Vagina (tissue), 2 donors: Measurements from ENCODE around the gene MMRN1. TPM values are rescaled to one million over a fixed set of nuclear protein-coding genes. Genes with fewer than 3 reads are reported as not detected.

Experiments
- DNase-seq, 2 donors: peaks; one replicate each; pipeline ENCODE4 v3.0.0-alpha.2; 2017; ENCODE audit errors: extremely low spot score in 2 of 2
- H3K27ac ChIP-seq: fragments of 200-600 bp; sonication (generic); one replicate; pipeline ENCODE4 v1.5.1; 2019
- H3K27me3 ChIP-seq: fragments of 200-600 bp; sonication (generic); one replicate; pipeline ENCODE4 v1.5.1; 2019
- H3K36me3 ChIP-seq, 2 donors: fragments of 200-600 bp; sonication (generic); one replicate each; pipeline ENCODE4 v1.5.1; 2017 to 2019
- H3K4me1 ChIP-seq: fragments of 200-600 bp; sonication (generic); one replicate; pipeline ENCODE4 v1.5.1; 2019
- H3K4me3 ChIP-seq, 2 donors: fragments of 200-600 bp; sonication (generic); 1 replicate in 1 of 2; 2 replicates in 1 of 2; pipeline ENCODE4 v1.5.1; 2016 to 2019
- H3K9me3 ChIP-seq: fragments of 200-600 bp; sonication (generic); one replicate; pipeline ENCODE4 v1.5.1; 2019
- CTCF ChIP-seq, 3 experiments: fragments of 450-650 bp in 2 of 3; fragments of 200-600 bp in 1 of 3; sonication (generic) in 1 of 3; IDR thresholded peaks; one replicate each; pipeline ENCODE4 v1.5.1; 2017 to 2019; ENCODE audit warnings: antibody characterized with exemption in 3 of 3, mild to moderate bottlenecking in 2 of 3, moderate library complexity in 2 of 3
- POLR2A ChIP-seq, 2 donors: fragments of 450-650 bp; IDR thresholded peaks; one replicate each; pipeline ENCODE4 v1.6.1; 2017; ENCODE audit warnings: antibody characterized with exemption in 2 of 2, mild to moderate bottlenecking in 2 of 2, moderate library complexity in 2 of 2
- POLR2AphosphoS5 ChIP-seq, 2 donors: sonication (generic); formaldehyde crosslinking; IDR thresholded peaks; one replicate each; pipeline ENCODE4 v1.9.0; 2017; ENCODE audit warnings: antibody characterized with exemption in 2 of 2, mild to moderate bottlenecking in 2 of 2, low read depth in 1 of 2; ENCODE audit not compliant: insufficient read depth in 1 of 2
- intact Hi-C: fragments of 100-400 bp; cut with DNase I; formaldehyde crosslinking; loops from one replicate; pipeline ENCODE4 v1.15.1; 2023
- total RNA-seq: library from RNA; depleted of rRNA; stranded (reverse); fragments of >200 nt; gene quantifications from one replicate; pipeline ENCODE4 v1.2.3, GENCODE V29; 2016

MMRN1 gene
- total RNA-seq, 1 donor from 2014 or later = 96.3 TPM

DNA sequence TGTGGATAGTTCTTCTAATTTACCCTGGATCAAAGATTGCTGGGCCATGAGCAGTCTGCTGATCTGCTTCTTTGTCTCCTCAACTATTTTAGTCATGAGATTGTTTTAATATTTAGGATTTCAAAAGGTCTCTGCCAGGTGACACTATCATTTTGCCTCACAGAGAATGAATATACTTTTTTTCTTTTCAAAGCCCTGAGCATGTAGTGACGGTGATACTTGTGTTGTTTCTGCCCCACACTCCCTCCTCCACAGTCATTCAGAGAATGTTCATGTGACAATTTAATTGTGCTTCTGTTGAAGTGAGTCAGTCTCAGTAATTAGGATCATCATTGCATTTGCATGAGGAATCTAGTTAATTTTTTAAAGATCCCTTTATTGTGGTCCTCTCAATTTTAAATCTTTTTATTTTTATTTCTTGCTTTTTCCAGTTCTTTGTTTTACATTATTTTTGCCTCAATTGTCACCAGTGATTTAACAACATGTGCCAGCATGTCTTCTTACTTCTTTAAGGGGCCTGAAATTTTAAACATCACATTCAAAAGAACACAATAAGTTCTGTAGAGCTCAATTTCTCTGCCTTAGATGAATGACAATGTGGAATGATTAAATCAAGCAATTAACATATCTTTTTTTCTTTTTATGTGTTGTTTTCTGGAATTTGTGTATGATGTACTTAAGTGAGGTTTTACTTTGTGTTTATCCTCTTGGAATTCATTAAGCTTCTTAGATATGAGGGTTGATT, 12.3 kb downstream of the MMRN1 start:
- intact Hi-C loops = no loop called here

DNA sequence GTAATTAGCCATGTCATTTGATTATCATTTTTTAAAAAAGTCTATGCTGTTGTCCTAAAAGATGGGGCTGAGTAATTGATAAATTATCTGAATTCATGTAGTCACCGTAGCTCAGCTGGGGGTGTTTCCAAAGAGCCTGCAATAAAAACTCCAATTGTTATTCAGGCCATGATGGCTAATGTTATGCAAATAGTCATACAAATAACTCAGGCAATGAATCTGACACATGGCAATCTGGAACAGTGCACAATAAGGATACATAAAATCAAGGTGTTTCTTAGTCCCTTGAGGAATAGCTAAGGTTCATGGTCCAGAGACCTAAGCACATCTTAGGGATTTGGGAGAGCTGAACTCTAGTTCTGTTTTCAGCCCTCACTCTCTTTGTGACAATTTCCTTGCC, 15.2 kb downstream of the MMRN1 start:
- H3K27me3 ChIP-seq = no peaks in the 10 kb centered on the region
- no peak for DNase-seq
- TF ChIP-seq CTCF (IDR thresholded peaks at IDR 0.05) (no peak), POLR2AphosphoS5 (IDR thresholded peaks at IDR 0.05; ENCODE audit: insufficient read depth in 1 of 2, low read depth in 1 of 2) (no peak), POLR2A (IDR thresholded peaks at IDR 0.05) (no peak)
- H3K27ac ChIP-seq = no peak overlapping the region
- no peaks in the 10 kb centered on the region for H3K36me3 ChIP-seq
- H3K4me3 ChIP-seq = no peak overlapping the region
- no peaks in the 10 kb centered on the region for H3K4me1 ChIP-seq
- H3K9me3 ChIP-seq = no peaks in the 10 kb centered on the region
- intact Hi-C loops = no loop called here

More for the DNA sequence above, 12.3 kb downstream of the MMRN1 start:
- Histone ChIP-seq H3K9me3 (no peaks in the 10 kb centered on the region), H3K27me3 (no peaks in the 10 kb centered on the region), H3K4me1 (no peaks in the 10 kb centered on the region), H3K36me3 (no peaks in the 10 kb centered on the region), H3K4me3 (no peak overlapping the region), H3K27ac (no peak overlapping the region)
- TF ChIP-seq POLR2AphosphoS5 (IDR thresholded peaks at IDR 0.05; ENCODE audit: insufficient read depth in 1 of 2, low read depth in 1 of 2) = no peak
- no peak for TF ChIP-seq POLR2A (IDR thresholded peaks at IDR 0.05)
- TF ChIP-seq CTCF (IDR thresholded peaks at IDR 0.05) = no peak
- no peak for DNase-seq

DNA sequence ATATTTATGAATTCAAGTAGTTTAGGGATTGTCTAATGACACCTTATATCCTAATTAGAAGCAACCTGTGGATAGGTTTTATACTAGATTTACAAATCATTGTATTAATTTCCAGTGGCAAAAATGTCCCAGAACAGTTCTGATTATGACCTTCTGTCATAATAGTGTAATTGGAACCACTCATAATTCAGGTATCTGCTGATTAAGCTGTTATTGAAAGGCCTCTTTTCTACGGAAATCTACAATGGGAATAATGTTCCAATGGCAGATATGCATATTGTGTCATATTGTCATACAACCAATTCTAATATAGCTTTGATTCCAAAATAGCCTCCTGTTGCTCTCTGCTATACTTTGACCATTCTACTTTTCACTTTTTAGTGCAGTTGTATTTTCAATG, 19.0 kb downstream of the MMRN1 start:
- H3K27ac ChIP-seq = no peak overlapping the region
- no peaks in the 10 kb centered on the region for H3K4me1 ChIP-seq
- no peak overlapping the region for H3K4me3 ChIP-seq
- H3K36me3 ChIP-seq = no peaks in the 10 kb centered on the region
- no peaks in the 10 kb centered on the region for H3K27me3 ChIP-seq
- TF ChIP-seq POLR2A (IDR thresholded peaks at IDR 0.05) (no peak), CTCF (IDR thresholded peaks at IDR 0.05) (no peak), POLR2AphosphoS5 (IDR thresholded peaks at IDR 0.05; ENCODE audit: insufficient read depth in 1 of 2, low read depth in 1 of 2) (no peak)
- no peak for DNase-seq
- no peaks in the 10 kb centered on the region for H3K9me3 ChIP-seq
- intact Hi-C loops = no loop called here

DNA sequence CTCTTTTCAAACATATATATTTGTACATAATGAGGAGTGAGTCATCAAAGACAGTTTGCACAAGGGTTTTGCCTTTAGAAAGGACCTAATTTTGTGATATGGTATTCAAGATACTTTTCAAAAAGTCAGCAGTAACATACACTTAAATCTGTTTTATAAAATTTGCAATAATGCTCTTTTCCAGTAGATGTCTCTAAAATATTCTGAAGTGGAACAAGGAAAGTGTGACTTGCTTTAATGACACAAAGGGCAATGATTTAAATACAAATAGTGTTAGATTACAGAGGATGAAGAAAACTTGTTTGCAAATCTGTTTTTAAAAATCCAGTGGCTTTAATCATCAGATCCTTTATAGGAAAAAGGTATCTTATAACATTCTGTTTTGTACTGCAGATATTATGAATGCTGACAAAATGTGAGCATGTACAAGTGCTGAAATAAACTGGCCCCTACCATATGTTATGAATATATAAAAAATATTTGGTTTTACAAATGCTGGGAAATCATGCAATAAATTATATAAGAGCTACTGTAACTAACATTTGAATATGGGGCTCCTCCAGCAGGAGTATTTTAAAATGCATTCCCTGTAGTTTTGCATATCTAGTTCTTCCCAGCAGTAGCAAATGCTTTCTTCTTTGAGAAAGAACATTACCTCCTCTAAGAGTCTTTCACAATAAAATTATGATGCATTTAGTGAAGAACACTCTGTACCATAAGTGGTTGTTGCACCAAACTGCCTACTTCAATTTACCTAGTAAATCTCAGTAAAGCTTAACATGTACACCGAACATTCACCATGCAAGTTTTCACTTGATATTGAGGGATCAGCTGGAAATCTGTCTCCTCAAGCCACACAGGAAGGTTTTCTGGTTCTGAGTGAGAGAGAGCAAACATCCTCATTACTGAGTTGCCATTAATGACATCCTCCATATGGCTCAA, 20.2 kb downstream of the MMRN1 start:
- H3K36me3 ChIP-seq = no peaks in the 10 kb centered on the region
- intact Hi-C loops = no loop called here
- TF ChIP-seq POLR2A (IDR thresholded peaks at IDR 0.05) (no peak), CTCF (IDR thresholded peaks at IDR 0.05) (no peak), POLR2AphosphoS5 (IDR thresholded peaks at IDR 0.05; ENCODE audit: insufficient read depth in 1 of 2, low read depth in 1 of 2) (no peak)
- H3K27ac ChIP-seq = no peak overlapping the region
- H3K27me3 ChIP-seq = no peaks in the 10 kb centered on the region
- no peak overlapping the region for H3K4me3 ChIP-seq
- H3K4me1 ChIP-seq = no peaks in the 10 kb centered on the region
- no peak for DNase-seq
- no peaks in the 10 kb centered on the region for H3K9me3 ChIP-seq
